ENCODE results near the gene MAPK8.

Gene MAPK8

GRCh38 chr10:48464871-48465736, 158.6 kb downstream of the MAPK8 start:
- no peak for DNase-seq

- no peak for DNase-seq
Measured at GRCh38 chr10:48465860-48466521, 159.5 kb downstream of the MAPK8 start.

- DNase-seq: no peak
Measured at GRCh38 chr10:48466611-48467240, 160.2 kb downstream of the MAPK8 start.

GRCh38 chr10:48467669-48468068, 161.2 kb downstream of the MAPK8 start:
- no peak for DNase-seq

GRCh38 chr10:48468130-48468790, 161.8 kb downstream of the MAPK8 start:
- no peak for DNase-seq

- no peak for DNase-seq
Measured at GRCh38 chr10:48468866-48469511, 162.5 kb downstream of the MAPK8 start.

- DNase-seq: no peak
Measured at GRCh38 chr10:48469516-48470020, 163.1 kb downstream of the MAPK8 start.

GRCh38 chr10:48470115-48470892, 163.8 kb downstream of the MAPK8 start:
- DNase-seq: no peak

GRCh38 chr10:48470893-48471805, 164.7 kb downstream of the MAPK8 start:
- no peak for DNase-seq

GRCh38 chr10:48472501-48473069, 166.1 kb downstream of the MAPK8 start:
- DNase-seq: no peak

- no peak for DNase-seq
Measured at GRCh38 chr10:48473704-48474103, 167.2 kb downstream of the MAPK8 start.

- DNase-seq: no peak
Measured at GRCh38 chr10:48474765-48475365, 168.4 kb downstream of the MAPK8 start.

GRCh38 chr10:48475943-48476278, 169.4 kb downstream of the MAPK8 start:
- no peak for DNase-seq

GRCh38 chr10:48476279-48476982, 170.0 kb downstream of the MAPK8 start:
- DNase-seq: no peak

GRCh38 chr10:48477141-48477540, 170.7 kb downstream of the MAPK8 start:
- no peak for DNase-seq

- DNase-seq: no peak
Measured at GRCh38 chr10:48477616-48478015, 171.1 kb downstream of the MAPK8 start.

GRCh38 chr10:48478469-48478868, 172.0 kb downstream of the MAPK8 start:
- no peak for DNase-seq

GRCh38 chr10:48478980-48479811, 172.7 kb downstream of the MAPK8 start:
- no peak for DNase-seq
